HEK293 (cell line): ENCODE measurements around the gene MYO1C.

Experiments used
- BCL11A ChIP-seq: fragments of 450-650 bp; formaldehyde crosslinking; IDR thresholded peaks from 2 replicates; pipeline ENCODE4 v1.5.1; 2016; ENCODE audit warnings: low read depth, missing biosample characterization, missing genetic modification characterization
- BCL11B ChIP-seq: fragments of 450-650 bp; formaldehyde crosslinking; IDR thresholded peaks from 2 replicates; pipeline ENCODE4 v1.5.1; 2016; ENCODE audit warnings: low read depth, missing biosample characterization, missing genetic modification characterization
- GLI2 ChIP-seq: fragments of 450-650 bp; formaldehyde crosslinking; IDR thresholded peaks from 2 replicates; pipeline ENCODE4; 2017; ENCODE audit warnings: missing biosample characterization, missing genetic modification characterization, low read depth, borderline replicate concordance
- KLF17 ChIP-seq: fragments of 450-650 bp; formaldehyde crosslinking; IDR thresholded peaks from 2 replicates; pipeline ENCODE4 v1.5.1; 2016; ENCODE audit warnings: missing biosample characterization, missing genetic modification characterization
- KLF9 ChIP-seq: fragments of 450-650 bp; formaldehyde crosslinking; IDR thresholded peaks from 2 replicates; pipeline ENCODE4 v1.5.1; 2016; ENCODE audit warnings: missing biosample characterization, missing genetic modification characterization, low read depth
- OVOL3 ChIP-seq: fragments of 450-650 bp; formaldehyde crosslinking; IDR thresholded peaks from 2 replicates; pipeline ENCODE4 v1.5.1; 2016; ENCODE audit warnings: missing biosample characterization, missing genetic modification characterization
- PRDM6 ChIP-seq: fragments of 450-650 bp; formaldehyde crosslinking; IDR thresholded peaks from 2 replicates; pipeline ENCODE4 v1.5.1; 2017; ENCODE audit warnings: missing biosample characterization, missing genetic modification characterization
- SP2 ChIP-seq: fragments of 450-650 bp; formaldehyde crosslinking; IDR thresholded peaks from 2 replicates; pipeline ENCODE4 v1.5.1; 2016; ENCODE audit warnings: missing biosample characterization, missing genetic modification characterization
- SP3 ChIP-seq: fragments of 450-650 bp; formaldehyde crosslinking; IDR thresholded peaks from 2 replicates; pipeline ENCODE4 v1.5.1; 2016; ENCODE audit warnings: missing biosample characterization, missing genetic modification characterization
- ZFP37 ChIP-seq: fragments of 450-650 bp; formaldehyde crosslinking; IDR thresholded peaks from 2 replicates; pipeline ENCODE4 v1.5.1; 2016; ENCODE audit warnings: missing biosample characterization, missing genetic modification characterization
- ZIC2 ChIP-seq: fragments of 450-650 bp; formaldehyde crosslinking; IDR thresholded peaks from 2 replicates; pipeline ENCODE4 v1.5.1; 2016; ENCODE audit warnings: missing biosample characterization, missing genetic modification characterization
- ZNF132 ChIP-seq: fragments of 450-650 bp; formaldehyde crosslinking; IDR thresholded peaks from 2 replicates; pipeline ENCODE4 v1.5.1; 2017; ENCODE audit warnings: missing biosample characterization, missing genetic modification characterization, borderline replicate concordance
- ZNF202 ChIP-seq: fragments of 450-650 bp; formaldehyde crosslinking; IDR thresholded peaks from 2 replicates; pipeline ENCODE4 v1.5.1; 2016; ENCODE audit warnings: missing biosample characterization, missing genetic modification characterization, borderline replicate concordance
- ZNF221 ChIP-seq: fragments of 450-650 bp; formaldehyde crosslinking; IDR thresholded peaks from 2 replicates; pipeline ENCODE4 v1.5.1; 2017; ENCODE audit warnings: missing biosample characterization, missing genetic modification characterization, borderline replicate concordance
- ZNF23 ChIP-seq: fragments of 450-650 bp; formaldehyde crosslinking; IDR thresholded peaks from 2 replicates; pipeline ENCODE4 v1.5.1; 2016; ENCODE audit warnings: missing biosample characterization, missing genetic modification characterization, borderline replicate concordance
- ZNF248 ChIP-seq: fragments of 450-650 bp; formaldehyde crosslinking; IDR thresholded peaks from 2 replicates; pipeline ENCODE4 v1.5.1; 2017; ENCODE audit warnings: missing biosample characterization, missing genetic modification characterization
- ZNF335 ChIP-seq: fragments of 450-650 bp; formaldehyde crosslinking; conservative IDR thresholded peaks from 2 replicates; pipeline ENCODE4 v1.5.1; 2016; ENCODE audit warnings: missing biosample characterization, missing genetic modification characterization
- ZNF341 ChIP-seq: fragments of 450-650 bp; formaldehyde crosslinking; IDR thresholded peaks from 2 replicates; pipeline ENCODE4; 2016; ENCODE audit warnings: low read depth, missing biosample characterization, missing genetic modification characterization
- ZNF354C ChIP-seq: fragments of 450-650 bp; formaldehyde crosslinking; IDR thresholded peaks from 2 replicates; pipeline ENCODE4 v1.5.1; 2016; ENCODE audit warnings: missing biosample characterization, missing genetic modification characterization, low read depth, borderline replicate concordance
- ZNF391 ChIP-seq: fragments of 450-650 bp; formaldehyde crosslinking; IDR thresholded peaks from 2 replicates; pipeline ENCODE4 v1.5.1; 2016; ENCODE audit warnings: low read depth, missing biosample characterization, missing genetic modification characterization, borderline replicate concordance
- ZNF398 ChIP-seq: fragments of 450-650 bp; formaldehyde crosslinking; IDR thresholded peaks from 2 replicates; pipeline ENCODE4 v1.5.1; 2017; ENCODE audit warnings: missing biosample characterization, missing genetic modification characterization
- ZNF449 ChIP-seq: fragments of 450-650 bp; formaldehyde crosslinking; IDR thresholded peaks from 2 replicates; pipeline ENCODE4 v1.5.1; 2017; ENCODE audit warnings: missing biosample characterization, mild to moderate bottlenecking, missing genetic modification characterization, moderate library complexity
- ZNF514 ChIP-seq: fragments of 450-650 bp; formaldehyde crosslinking; IDR thresholded peaks from 2 replicates; pipeline ENCODE4 v1.5.1; 2016; ENCODE audit warnings: missing biosample characterization, missing genetic modification characterization
- ZNF530 ChIP-seq: fragments of 450-650 bp; formaldehyde crosslinking; IDR thresholded peaks from 2 replicates; pipeline ENCODE4 v1.5.1; 2016; ENCODE audit warnings: low read depth, missing biosample characterization, missing genetic modification characterization
- ZNF558 ChIP-seq: fragments of 450-650 bp; formaldehyde crosslinking; IDR thresholded peaks from 2 replicates; pipeline ENCODE4 v1.5.1; 2016; ENCODE audit warnings: missing biosample characterization, missing genetic modification characterization
- ZNF623 ChIP-seq: fragments of 450-650 bp; formaldehyde crosslinking; IDR thresholded peaks from 2 replicates; pipeline ENCODE4 v1.5.1; 2016; ENCODE audit warnings: missing biosample characterization, missing genetic modification characterization
- ZNF624 ChIP-seq: fragments of 450-650 bp; formaldehyde crosslinking; IDR thresholded peaks from 2 replicates; pipeline ENCODE4 v1.5.1; 2017; ENCODE audit warnings: missing biosample characterization, missing genetic modification characterization
- ZNF626 ChIP-seq: fragments of 450-650 bp; sonication (Bioruptor Pico); formaldehyde crosslinking; IDR thresholded peaks from 2 replicates; pipeline ENCODE4 v1.5.1; 2018; ENCODE audit warnings: missing biosample characterization, missing genetic modification characterization, inconsistent platforms
- ZNF785 ChIP-seq: fragments of 450-650 bp; formaldehyde crosslinking; IDR thresholded peaks from 2 replicates; pipeline ENCODE4 v1.5.1; 2016; ENCODE audit warnings: missing biosample characterization, missing genetic modification characterization
- ZSCAN30 ChIP-seq: fragments of 450-650 bp; IDR thresholded peaks from 2 replicates; pipeline ENCODE4 v1.5.1; 2018; ENCODE audit warnings: missing biosample characterization, mild to moderate bottlenecking, missing genetic modification characterization, moderate library complexity
- ZSCAN4 ChIP-seq: fragments of 450-650 bp; formaldehyde crosslinking; IDR thresholded peaks from 2 replicates; pipeline ENCODE4 v1.5.1; 2017; ENCODE audit warnings: missing biosample characterization, missing genetic modification characterization
- ZSCAN5A ChIP-seq: fragments of 450-650 bp; formaldehyde crosslinking; IDR thresholded peaks from 2 replicates; pipeline ENCODE4 v1.5.1; 2016; ENCODE audit warnings: missing biosample characterization, missing genetic modification characterization

The MYO1C gene

GRCh38 chr17:1516388-1517161 is 24.1 kb upstream of the MYO1C start, which contains the start of gene INPP5K (continued):
- TF ChIP-seq SP2 (peak; percentile 96), KLF9 (tag by site-specific recombination) (peak; percentile 97), BCL11A (no peak), GLI2 (tag by site-specific recombination) (no peak), ZNF624 (tag by site-specific recombination) (no peak), ZSCAN4 (no peak), ZSCAN5A (tag by site-specific recombination) (no peak), ZNF530 (no peak), PRDM6 (tag by site-specific recombination) (no peak), ZNF23 (tag by site-specific recombination) (no peak), ZNF391 (tag by site-specific recombination) (no peak), SP3 (tag by site-specific recombination) (peak; percentile 85), ZNF626 (tag by site-specific recombination) (no peak), ZNF248 (tag by site-specific recombination) (no peak), OVOL3 (tag by site-specific recombination) (no peak), ZNF514 (tag by site-specific recombination) (no peak), ZNF558 (tag by site-specific recombination) (no peak), ZNF623 (tag by site-specific recombination) (no peak), ZNF785 (no peak), KLF17 (0 out of 2 replicates have a peak, but pooled peaks have one; percentile 50), ZIC2 (tag by site-specific recombination) (peak; percentile 18; the same call in 1 of the 2 replicates), BCL11B (tag by site-specific recombination) (0 out of 2 replicates have a peak, but pooled peaks have one; percentile 18), ZNF202 (no peak), ZNF354C (tag by site-specific recombination) (no peak), ZNF221 (tag by site-specific recombination) (no peak), ZNF449 (tag by site-specific recombination) (peak; percentile 77), ZNF398 (tag by site-specific recombination) (0 out of 2 replicates have a peak, but pooled peaks have one; percentile 14), ZFP37 (tag by site-specific recombination) (no peak), ZNF335 (tag by site-specific recombination) (peak; percentile 58), ZNF341 (tag by site-specific recombination) (no peak; the same call in 1 of the 2 replicates), ZNF132 (tag by site-specific recombination) (no peak), ZSCAN30 (tag by site-specific recombination) (no peak)
